ENCODE results near the gene LAMA5. TPM values are rescaled to one million over a fixed set of nuclear protein-coding genes. Genes with fewer than 3 reads are reported as not detected.

The LAMA5 gene
- total RNA-seq, 1 experiment from 2014 or later = 4.1 TPM

DNA sequence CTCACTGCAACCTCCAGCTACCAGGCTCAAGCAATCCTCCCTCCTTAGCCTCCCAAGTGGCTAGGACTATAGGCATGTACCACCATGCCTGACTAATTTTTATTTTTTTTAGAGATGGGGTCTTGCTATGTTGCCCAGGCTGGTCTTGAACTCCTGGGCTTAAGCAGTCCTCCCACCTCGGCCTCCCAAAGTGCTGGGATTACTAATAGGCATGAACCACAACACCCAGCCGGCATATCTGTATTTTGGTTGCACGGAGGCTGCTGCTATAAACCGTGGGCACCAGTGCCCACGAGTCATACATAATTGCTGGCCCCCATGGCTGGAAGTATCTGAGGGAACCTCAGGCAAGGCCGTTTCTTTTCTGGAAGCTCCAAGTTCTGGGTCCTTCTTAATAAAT, 82.7 kb downstream of the LAMA5 start:
- no peak for DNase-seq (ENCODE audit: low read depth, low spot score)

DNA sequence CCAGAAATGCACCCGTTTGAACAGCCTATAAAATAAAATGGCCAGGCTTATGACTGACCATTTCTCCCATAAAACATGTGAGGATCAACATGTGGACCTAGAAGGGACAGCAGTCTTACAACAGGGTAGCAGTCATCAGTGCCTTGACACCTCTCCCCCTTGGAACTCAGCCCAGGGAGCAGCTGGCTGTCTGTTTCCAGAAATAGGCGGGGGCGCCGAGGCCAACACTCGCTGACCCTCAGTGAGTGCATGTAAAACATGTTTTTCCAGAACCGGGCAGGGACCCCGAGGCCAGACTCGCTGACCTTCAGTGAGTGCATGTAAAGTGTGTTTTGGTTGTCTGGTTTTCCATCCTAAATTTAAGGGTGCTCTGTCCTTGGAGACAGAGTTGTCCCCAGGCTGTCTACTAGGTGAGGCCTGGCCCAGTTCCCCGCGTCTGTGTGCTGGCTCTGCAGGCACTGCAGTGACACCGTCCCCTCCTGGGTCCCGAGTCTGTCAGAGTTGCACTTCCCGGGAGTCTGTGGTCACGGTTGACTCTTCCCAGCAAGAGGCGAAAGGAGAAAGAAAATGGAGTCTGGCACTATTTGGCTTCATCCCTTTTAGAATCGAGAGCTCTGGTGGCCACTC, 84.1 kb downstream of the LAMA5 start:
- in situ Hi-C loops (cut with HindIII; ENCODE audit: low pct_unique_long_range_greater_than_20kb, low sequenced_read_pairs) = loop anchor here (25.0 kb wide), 1 partner anchor 96 kb away; the partner anchor contains the start of gene MTG2
- DNase-seq (ENCODE audit: low read depth, low spot score) = no peak

More for the DNA sequence above, 82.7 kb downstream of the LAMA5 start:
- in situ Hi-C loops (cut with HindIII; ENCODE audit: low pct_unique_long_range_greater_than_20kb, low sequenced_read_pairs) = loop anchor here (25.0 kb wide), 1 partner anchor 97 kb away; the partner anchor contains the start of gene MTG2

DNA sequence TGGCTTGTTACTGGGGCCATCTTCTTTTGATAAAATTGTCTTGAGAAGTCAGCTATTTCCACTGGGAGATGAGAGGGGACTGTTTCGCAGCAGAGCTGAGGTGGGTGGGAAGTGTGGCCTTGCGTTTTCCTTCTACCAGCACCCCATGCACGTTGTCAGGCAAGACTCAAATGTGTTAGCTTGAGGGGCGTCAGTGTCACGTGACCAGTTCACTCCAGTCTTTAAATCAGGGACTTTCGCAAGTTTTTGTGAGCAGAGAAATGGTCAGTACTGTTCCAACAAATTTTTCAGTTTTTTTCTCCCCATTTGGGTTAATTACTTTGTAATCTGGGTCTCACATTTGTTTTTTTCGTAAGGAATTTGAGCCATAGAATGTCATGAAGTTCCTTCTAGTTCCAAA, 85.0 kb downstream of the LAMA5 start:
- in situ Hi-C loops (cut with HindIII; ENCODE audit: low pct_unique_long_range_greater_than_20kb, low sequenced_read_pairs) = loop anchor here (25.0 kb wide), 1 partner anchor 95 kb away; the partner anchor contains the start of gene MTG2
- no peak for DNase-seq (ENCODE audit: low read depth, low spot score)

DNA sequence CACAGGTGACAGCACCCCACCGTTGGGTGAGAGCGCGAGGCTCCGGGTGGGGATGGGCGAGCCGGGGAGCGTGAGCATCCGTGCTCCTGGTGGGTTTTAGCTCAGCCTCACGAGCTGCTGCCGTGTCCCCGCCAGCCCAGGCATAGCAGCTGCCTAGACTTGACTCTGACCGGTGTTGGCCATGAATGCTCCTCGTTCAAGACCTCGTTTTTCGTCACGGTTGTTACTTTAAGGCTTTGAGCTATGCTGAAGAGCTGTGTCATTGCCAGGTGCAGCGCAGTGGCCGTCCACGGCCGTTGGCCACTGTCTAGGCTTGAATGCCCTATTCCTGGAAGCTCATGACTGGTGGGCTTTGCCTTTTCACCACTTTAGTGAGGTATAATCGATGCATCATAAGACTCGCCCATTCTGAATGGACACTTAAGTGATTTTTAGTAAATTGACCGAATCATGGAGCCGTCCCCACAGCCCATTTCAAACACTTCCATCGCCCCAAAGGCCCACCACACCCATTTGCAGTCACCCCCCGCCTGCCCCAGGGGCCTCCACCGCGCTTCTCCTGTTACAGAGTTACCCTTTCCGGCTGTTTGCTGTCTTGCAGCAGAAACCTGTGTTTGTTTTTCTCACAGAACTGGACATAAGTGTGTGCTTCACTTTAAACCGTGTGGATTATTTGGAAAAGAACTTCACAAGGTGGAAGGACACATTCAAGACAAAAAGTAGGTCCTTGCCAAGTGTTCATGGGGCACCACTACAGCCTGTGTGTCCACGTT, 85.8 kb downstream of the LAMA5 start:
- DNase-seq (ENCODE audit: low read depth, low spot score) = no peak
- in situ Hi-C loops (cut with HindIII; ENCODE audit: low pct_unique_long_range_greater_than_20kb, low sequenced_read_pairs) = loop anchor here (25.0 kb wide), 1 partner anchor 94 kb away; the partner anchor contains the start of gene MTG2

DNA sequence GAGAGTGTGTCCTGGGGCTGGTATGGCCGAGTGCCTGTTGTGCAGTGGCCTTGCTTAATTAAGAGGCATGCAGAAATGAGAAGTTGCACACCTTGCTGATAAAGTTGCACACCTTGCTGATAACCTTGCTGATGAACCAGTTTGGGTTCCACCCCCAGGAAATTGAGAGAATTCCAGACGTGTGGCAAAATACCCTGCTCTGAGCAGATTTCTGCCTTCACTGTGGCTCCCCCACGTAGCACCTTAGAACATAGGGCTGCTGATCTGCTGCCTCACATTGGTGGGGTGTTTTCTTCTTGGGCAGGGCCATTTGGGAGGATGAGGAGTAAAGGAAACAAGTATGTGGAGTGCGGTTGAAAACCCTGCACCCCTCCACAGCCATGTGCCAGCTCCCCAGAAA, 86.8 kb downstream of the LAMA5 start:
- DNase-seq (ENCODE audit: low read depth, low spot score) = no peak
- in situ Hi-C loops (cut with HindIII; ENCODE audit: low pct_unique_long_range_greater_than_20kb, low sequenced_read_pairs) = loop anchor here (25.0 kb wide), 1 partner anchor 93 kb away; the partner anchor contains the start of gene MTG2

DNA sequence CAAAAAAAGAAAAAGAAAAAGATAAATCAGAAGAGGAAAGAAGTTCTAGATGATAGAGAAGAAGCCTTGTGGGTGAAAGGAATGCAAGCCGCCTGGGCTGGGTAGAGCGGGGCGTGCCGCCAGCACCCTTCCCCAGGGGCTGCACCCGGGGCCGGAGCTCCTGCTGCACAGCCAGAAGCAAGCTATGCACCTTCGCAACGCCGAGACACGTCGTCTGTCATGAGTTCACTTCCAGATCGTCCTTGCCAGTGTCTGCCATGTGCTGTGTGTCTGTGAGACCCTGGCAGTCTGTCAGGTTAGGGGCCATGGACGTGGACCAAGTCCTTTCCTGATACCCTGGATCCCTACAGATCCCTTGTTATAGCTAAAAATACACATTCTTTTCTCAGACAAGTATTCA, 89.9 kb downstream of the LAMA5 start:
- in situ Hi-C loops (cut with HindIII; ENCODE audit: low pct_unique_long_range_greater_than_20kb, low sequenced_read_pairs) = loop anchor here (25.0 kb wide), 1 partner anchor 90 kb away; the partner anchor contains the start of gene MTG2
- DNase-seq (ENCODE audit: low read depth, low spot score) = no peak

DNA sequence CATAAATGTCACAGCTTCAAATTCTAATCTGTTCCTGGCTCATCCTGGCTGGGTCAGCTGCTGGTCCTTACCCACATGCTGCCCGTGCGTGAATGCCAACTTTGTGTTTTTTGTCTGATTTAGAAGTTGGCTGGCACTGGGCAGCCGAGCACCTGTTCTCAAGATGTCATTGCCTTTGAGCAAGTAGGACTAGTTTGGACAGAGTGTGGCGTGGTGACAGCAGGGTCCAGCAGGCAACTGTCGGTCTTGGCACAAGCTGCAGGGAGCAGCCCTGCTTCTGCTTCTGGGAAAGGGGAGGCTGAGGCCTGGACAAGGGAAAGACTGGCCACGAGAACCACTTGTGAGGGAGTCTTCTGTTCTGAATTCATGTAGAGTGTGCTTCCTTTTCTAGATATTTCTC, 90.7 kb downstream of the LAMA5 start:
- DNase-seq (ENCODE audit: low read depth, low spot score) = no peak
- in situ Hi-C loops (cut with HindIII; ENCODE audit: low pct_unique_long_range_greater_than_20kb, low sequenced_read_pairs) = loop anchor here (25.0 kb wide), 1 partner anchor 89 kb away; the partner anchor contains the start of gene MTG2

DNA sequence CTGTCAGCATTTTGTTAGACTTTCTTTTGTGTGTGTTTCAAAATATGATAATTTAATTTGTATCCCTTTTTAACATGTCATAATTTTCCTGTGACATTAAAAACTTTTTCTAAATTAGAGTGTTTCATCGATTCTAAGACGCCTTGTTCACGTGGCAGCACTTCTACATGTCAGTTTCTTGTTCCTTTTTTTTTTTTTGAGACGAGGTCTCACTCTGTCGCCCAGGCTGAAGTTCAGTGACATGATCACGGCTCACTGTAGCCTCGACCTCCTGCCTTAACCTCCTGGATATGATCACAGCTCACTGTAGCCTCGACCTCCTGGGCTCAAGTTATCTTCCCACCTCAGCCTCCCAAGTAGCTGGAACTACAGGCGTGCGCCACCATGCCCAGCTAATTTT, 91.9 kb downstream of the LAMA5 start:
- in situ Hi-C loops (cut with HindIII; ENCODE audit: low pct_unique_long_range_greater_than_20kb, low sequenced_read_pairs) = loop anchor here (25.0 kb wide), 1 partner anchor 88 kb away; the partner anchor contains the start of gene MTG2
- DNase-seq (ENCODE audit: low read depth, low spot score) = no peak

DNA sequence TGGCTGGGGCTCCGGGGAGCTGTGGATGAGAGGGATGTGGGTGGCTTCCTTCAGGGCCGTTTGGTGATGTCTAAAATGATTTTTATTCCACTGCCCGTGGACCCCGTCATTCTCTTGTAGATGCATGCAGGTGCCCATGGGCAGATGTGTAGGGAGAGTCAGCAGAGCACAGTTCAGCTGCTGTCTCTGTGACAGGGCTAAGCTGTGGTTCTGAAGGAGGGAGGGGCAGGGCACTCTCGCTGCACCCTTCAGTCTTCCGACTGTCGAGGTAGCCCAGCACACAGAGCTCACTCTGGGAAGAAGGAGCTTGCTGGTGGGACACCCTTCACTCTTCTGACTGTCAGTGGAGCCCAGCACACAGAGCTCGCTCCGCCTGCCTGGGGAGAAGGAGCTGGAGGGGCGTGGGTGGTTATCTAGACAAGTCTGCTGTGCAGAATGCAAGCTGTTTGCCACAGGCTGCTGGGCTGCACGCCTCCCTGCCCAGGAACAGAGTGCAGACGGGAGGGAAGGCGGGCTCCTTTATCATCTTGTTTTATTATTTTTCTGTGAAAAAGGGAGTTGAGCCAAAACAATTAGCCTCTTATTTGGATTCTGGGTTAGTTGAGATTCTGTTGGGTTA, 92.7 kb downstream of the LAMA5 start:
- DNase-seq (ENCODE audit: low read depth, low spot score) = no peak
- in situ Hi-C loops (cut with HindIII; ENCODE audit: low pct_unique_long_range_greater_than_20kb, low sequenced_read_pairs) = no loop called here

DNA sequence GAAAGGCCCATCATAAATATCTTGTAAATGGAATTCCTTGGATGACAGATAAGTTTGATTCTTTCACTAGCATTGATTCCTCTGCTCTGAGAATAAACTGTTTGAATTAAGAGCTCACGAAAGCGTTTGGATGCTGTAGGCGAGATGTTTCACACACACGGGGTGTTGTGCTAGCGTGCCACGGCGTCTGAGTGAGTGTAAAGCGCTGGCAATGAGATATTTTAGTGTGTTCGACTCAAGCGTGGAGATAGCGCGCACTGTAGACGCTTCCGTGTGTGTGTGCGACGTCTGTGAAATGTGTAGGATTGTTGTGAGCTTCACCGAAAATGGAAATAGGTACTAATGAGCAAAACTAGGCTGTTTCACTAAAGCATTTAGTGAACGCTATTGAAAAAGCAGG, 93.7 kb downstream of the LAMA5 start:
- in situ Hi-C loops (cut with HindIII; ENCODE audit: low pct_unique_long_range_greater_than_20kb, low sequenced_read_pairs) = no loop called here
- DNase-seq (ENCODE audit: low read depth, low spot score) = no peak

DNA sequence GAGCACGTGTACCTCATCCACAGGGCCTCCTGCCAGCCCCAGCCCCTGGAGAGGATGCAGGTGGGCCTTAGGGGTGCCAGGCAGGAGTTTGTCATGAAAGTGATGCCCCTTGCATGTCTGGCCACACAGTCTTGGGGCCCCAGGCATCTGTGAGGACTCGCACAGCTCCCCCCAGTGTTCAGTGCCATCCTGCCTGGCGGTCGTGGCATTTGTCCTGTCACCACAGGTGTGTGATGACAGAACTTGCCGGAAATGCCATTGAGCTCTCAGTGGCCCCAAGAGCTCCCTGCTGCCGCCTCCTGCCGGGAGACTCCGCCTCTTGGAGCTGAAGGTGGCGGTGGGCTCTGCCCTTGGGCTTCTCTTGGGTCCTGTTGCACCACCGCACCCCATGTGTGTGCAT, 94.9 kb downstream of the LAMA5 start:
- DNase-seq (ENCODE audit: low read depth, low spot score) = no peak
- in situ Hi-C loops (cut with HindIII; ENCODE audit: low pct_unique_long_range_greater_than_20kb, low sequenced_read_pairs) = no loop called here

DNA sequence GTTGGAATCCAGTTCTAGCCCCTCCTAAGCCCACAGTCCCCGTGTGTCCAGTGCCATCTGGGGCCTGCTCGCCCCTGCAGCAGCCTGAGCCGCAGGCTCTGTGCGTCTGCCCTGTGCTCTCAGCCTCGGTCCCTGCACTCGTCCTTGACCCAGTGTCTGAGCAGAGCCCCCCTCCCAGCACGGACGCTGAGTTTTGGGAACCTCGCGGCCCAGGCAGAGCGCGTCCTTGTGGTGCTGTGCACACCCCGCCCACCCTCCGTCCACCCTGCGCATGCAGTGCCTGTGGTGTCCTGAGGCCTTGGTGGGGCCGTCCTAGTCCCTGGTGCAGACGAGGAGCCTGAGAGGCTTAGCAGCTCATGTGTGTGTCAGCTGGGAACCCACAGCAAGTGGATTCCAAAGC, 97.2 kb downstream of the LAMA5 start:
- DNase-seq (ENCODE audit: low read depth, low spot score) = no peak
- in situ Hi-C loops (cut with HindIII; ENCODE audit: low pct_unique_long_range_greater_than_20kb, low sequenced_read_pairs) = no loop called here

DNA sequence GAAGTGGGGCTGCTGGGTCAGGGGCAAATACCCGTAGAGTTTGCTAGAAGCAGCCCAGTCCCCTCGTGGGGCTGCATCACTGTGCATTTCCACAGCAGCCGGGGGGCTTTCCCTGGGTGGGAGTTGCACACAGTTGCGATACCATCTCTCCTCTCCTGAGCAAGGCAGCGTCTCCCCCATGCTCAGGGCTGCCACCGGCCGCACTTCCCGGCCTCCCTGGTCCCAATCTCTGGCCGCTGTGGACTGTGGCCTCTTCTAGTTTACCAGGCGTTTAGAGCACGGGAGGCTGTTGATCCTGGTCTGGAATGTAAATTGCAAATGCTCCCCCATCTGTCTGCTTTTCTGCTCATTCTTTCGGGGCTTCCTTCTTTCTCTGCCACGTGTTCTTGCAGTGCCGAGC, 97.7 kb downstream of the LAMA5 start:
- in situ Hi-C loops (cut with HindIII; ENCODE audit: low pct_unique_long_range_greater_than_20kb, low sequenced_read_pairs) = no loop called here
- no peak for DNase-seq (ENCODE audit: low read depth, low spot score)

DNA sequence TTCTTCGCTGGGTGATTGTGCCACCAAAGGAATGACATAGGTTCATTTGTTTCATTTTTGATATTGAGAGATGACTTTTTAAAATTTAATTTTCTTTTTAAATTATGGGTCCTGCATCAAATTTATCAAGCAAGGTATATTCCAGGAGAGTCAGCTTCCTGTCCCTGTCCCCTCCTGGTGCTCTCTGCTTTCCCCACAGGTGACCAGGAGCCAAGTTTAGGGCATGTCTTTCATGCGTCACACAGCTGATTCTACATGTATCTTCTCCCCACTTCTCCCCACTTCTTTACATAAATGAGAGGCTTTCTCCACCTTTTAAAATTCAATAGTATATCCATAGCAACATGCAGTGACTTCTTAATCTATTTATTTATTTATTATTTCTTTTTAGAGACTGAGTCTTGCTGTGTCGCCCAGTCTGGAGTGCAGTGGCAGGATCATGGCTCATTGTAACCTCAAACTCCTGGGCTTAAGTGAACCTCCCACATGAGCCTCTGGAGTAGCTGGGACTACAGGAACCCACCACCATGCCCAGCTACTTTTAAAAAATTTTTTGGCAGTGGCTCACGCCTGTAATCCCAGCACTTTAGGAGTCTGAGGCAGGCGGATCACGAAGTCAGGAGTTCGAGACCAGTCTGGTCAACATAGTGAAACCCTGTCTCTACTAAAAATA, 98.7 kb downstream of the LAMA5 start:
- in situ Hi-C loops (cut with HindIII; ENCODE audit: low pct_unique_long_range_greater_than_20kb, low sequenced_read_pairs) = no loop called here
- no peak for DNase-seq (ENCODE audit: low read depth, low spot score)

DNA sequence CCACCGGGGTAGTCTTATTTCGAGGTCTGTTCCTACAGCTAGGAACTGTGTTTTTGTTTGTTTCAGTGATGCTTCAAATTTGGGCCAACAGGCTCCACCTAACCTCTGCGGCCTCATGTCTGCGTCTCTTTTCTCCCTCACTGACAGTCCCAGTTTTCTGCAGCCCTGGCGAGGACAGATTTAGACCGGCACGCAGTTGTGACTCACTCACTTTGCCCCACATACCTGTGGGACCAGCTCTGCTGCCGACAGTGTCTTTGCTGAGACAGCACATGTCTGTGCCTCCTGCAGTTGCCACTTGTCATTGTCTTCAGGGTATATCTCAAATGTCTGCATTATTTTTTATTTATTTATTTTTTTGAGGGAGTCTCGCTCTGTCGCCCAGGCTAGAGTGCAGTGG, 99.6 kb downstream of the LAMA5 start:
- DNase-seq (ENCODE audit: low read depth, low spot score) = no peak
- in situ Hi-C loops (cut with HindIII; ENCODE audit: low pct_unique_long_range_greater_than_20kb, low sequenced_read_pairs) = no loop called here

DNA sequence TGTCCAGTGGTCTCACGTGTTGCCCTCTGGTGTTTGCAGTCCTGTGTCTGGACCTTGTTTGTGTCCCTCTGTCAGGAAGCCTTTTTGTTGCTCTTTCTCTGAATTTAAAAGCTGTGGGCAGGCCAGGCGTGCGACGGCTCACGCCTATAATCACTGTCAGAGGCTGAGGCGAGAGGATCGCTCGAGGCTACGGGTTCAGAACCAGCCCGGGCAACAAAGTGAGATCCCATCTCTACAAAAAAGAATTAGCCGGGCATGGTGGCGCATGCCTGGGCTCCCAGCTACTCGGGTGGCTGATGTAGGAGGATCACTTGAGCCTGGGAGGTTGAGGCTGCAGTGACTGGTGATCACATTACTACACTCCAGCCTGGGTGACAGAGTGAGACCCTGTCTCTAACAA, 100.3 kb downstream of the LAMA5 start:
- DNase-seq (ENCODE audit: low read depth, low spot score) = no peak
- in situ Hi-C loops (cut with HindIII; ENCODE audit: low pct_unique_long_range_greater_than_20kb, low sequenced_read_pairs) = no loop called here

DNA sequence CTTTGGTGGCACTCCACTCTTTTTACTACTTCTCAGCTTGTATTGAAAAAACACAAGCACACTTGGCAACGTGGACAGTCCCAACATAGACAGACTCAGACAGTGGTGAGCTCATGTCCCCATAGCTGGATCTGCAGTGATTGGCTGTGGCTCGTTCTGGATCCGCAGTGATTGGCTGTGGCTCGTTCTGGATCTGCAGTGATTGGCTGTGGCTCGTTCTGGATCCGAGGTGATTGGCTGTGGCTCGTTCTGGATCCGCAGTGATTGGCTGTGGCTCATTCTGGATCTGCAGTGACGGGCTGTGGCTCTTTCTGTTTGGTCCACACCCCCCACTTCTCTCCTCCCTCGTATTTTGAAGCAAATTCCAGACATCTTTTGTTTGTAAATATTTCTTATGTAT, 100.8 kb downstream of the LAMA5 start:
- DNase-seq (ENCODE audit: low read depth, low spot score) = peak; percentile 23
- in situ Hi-C loops (cut with HindIII; ENCODE audit: low pct_unique_long_range_greater_than_20kb, low sequenced_read_pairs) = no loop called here

DNA sequence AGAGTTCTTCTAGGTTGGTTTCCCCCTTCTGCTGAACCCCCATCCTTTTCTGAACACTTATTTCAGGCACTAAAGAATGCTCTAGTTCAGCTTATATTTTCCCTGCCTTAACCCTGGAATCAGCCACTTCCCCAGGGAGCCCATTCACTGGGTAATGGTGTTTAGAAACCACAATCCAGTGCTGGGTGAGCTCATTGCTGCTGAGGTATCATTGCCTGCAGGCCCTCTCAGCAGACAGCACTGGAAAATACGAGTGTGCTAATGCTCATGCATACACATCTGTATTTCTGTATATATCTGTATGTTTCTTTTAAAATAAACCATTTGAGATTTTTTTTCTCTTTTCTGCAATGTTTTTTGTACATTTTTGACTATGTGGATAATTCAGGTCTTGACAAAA, 101.7 kb downstream of the LAMA5 start:
- no peak for DNase-seq (ENCODE audit: low read depth, low spot score)
- in situ Hi-C loops (cut with HindIII; ENCODE audit: low pct_unique_long_range_greater_than_20kb, low sequenced_read_pairs) = no loop called here
